ENCODE measurements around the gene HDAC6. TPM values are rescaled to one million over a fixed set of nuclear protein-coding genes. Genes with fewer than 3 reads are reported as not detected.

HDAC6 gene
- polyA plus RNA-seq, 1 donor (not counting 4 experiments of a cell fraction or from before 2014, with no cell fraction given): 21.9 TPM

GRCh38 chrX:48806081-48806480 is 4.2 kb downstream of the HDAC6 start:
- no peak for FAIRE-seq
- dilution Hi-C loops (cut with MboI; ENCODE audit: extremely low pct_ligation_motif_present, low sequenced_read_pairs): no loop called here

GRCh38 chrX:48813644-48814043 is 11.8 kb downstream of the HDAC6 start:
- H3K4me3 ChIP-seq (ENCODE audit: control insufficient read depth in 2 of 3, extremely low read depth in 1 of 3, insufficient read depth in 2 of 3, low read depth in 1 of 3, low read length in 3 of 3): no peak overlapping the region
- no peaks in the 10 kb centered on the region for H3K27me3 ChIP-seq (ENCODE audit: control insufficient read depth, extremely low read depth, insufficient read depth, low read length)
- H3K36me3 ChIP-seq (ENCODE audit: control insufficient read depth in 2 of 2, extremely low read depth in 1 of 2, insufficient read depth in 2 of 2, low read length in 2 of 2): peaks cover 0 to 5% of the 10 kb centered on the region in 2 experiments
- no peak for FAIRE-seq
- H3K9ac ChIP-seq (ENCODE audit: control insufficient read depth, extremely low read depth, insufficient read depth, low read length): no peak overlapping the region
- DNase-seq (ENCODE audit: low read depth, low spot score): no peak
- H3K79me2 ChIP-seq (ENCODE audit: control insufficient read depth, insufficient read depth, low read length): no peaks in the 10 kb centered on the region
- no peaks in the 10 kb centered on the region for H3K9me3 ChIP-seq (ENCODE audit: control insufficient read depth, low read depth, low read length)
- no peaks in the 10 kb centered on the region for H4K20me1 ChIP-seq (ENCODE audit: control insufficient read depth, extremely low read depth, insufficient read depth, low read length)
- no peak overlapping the region for H2AFZ ChIP-seq (ENCODE audit: control insufficient read depth, low read length)
- H3K4me2 ChIP-seq (ENCODE audit: control insufficient read depth, extremely low read depth, insufficient read depth, low read depth, low read length): no peak overlapping the region
- H3K27ac ChIP-seq (ENCODE audit: control insufficient read depth, insufficient read depth, low read length): no peak overlapping the region
- no peaks in the 10 kb centered on the region for H3K9me1 ChIP-seq (ENCODE audit: control insufficient read depth, extremely low read depth, insufficient read depth, low read length)
- no peaks in the 10 kb centered on the region for H3K4me1 ChIP-seq (ENCODE audit: control insufficient read depth, extremely low read depth, insufficient read depth, low read length)
- no peak for TF ChIP-seq EZH2 (IDR thresholded peaks at IDR 0.05; ENCODE audit: low read length)
- TF ChIP-seq, protein P1, sequence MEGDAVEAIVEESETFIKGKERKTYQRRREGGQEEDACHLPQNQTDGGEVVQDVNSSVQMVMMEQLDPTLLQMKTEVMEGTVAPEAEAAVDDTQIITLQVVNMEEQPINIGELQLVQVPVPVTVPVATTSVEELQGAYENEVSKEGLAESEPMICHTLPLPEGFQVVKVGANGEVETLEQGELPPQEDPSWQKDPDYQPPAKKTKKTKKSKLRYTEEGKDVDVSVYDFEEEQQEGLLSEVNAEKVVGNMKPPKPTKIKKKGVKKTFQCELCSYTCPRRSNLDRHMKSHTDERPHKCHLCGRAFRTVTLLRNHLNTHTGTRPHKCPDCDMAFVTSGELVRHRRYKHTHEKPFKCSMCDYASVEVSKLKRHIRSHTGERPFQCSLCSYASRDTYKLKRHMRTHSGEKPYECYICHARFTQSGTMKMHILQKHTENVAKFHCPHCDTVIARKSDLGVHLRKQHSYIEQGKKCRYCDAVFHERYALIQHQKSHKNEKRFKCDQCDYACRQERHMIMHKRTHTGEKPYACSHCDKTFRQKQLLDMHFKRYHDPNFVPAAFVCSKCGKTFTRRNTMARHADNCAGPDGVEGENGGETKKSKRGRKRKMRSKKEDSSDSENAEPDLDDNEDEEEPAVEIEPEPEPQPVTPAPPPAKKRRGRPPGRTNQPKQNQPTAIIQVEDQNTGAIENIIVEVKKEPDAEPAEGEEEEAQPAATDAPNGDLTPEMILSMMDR (optimal IDR thresholded peaks at IDR 0.05 in 1 of 3, IDR thresholded peaks at IDR 0.05 in 1 of 3, conservative IDR thresholded peaks at IDR 0.05 in 1 of 3; ENCODE audit: extremely low read depth in 1 of 3, insufficient read depth in 2 of 3, low read length in 3 of 3): no peak
- dilution Hi-C loops (cut with MboI; ENCODE audit: extremely low pct_ligation_motif_present, low sequenced_read_pairs): no loop called here

More at GRCh38 chrX:48806081-48806480, 4.2 kb downstream of the HDAC6 start:
- no peaks in the 10 kb centered on the region for H3K79me2 ChIP-seq (ENCODE audit: control insufficient read depth, insufficient read depth, low read length)
- H2AFZ ChIP-seq (ENCODE audit: control insufficient read depth, low read length): no peak overlapping the region
- peaks cover 0 to 1% of the 10 kb centered on the region in 2 experiments for H3K36me3 ChIP-seq (ENCODE audit: control insufficient read depth in 2 of 2, extremely low read depth in 1 of 2, insufficient read depth in 2 of 2, low read length in 2 of 2)
- peaks cover 4% of the 10 kb centered on the region for H3K4me1 ChIP-seq (ENCODE audit: control insufficient read depth, extremely low read depth, insufficient read depth, low read length)
- no peaks in the 10 kb centered on the region for H3K27me3 ChIP-seq (ENCODE audit: control insufficient read depth, extremely low read depth, insufficient read depth, low read length)
- H3K4me2 ChIP-seq (ENCODE audit: control insufficient read depth, extremely low read depth, insufficient read depth, low read depth, low read length): no peak overlapping the region
- no peak overlapping the region for H3K4me3 ChIP-seq (ENCODE audit: control insufficient read depth in 2 of 3, extremely low read depth in 1 of 3, insufficient read depth in 2 of 3, low read depth in 1 of 3, low read length in 3 of 3)
- no peaks in the 10 kb centered on the region for H4K20me1 ChIP-seq (ENCODE audit: control insufficient read depth, extremely low read depth, insufficient read depth, low read length)
- no peak for DNase-seq (ENCODE audit: low read depth, low spot score)
- H3K9ac ChIP-seq (ENCODE audit: control insufficient read depth, extremely low read depth, insufficient read depth, low read length): no peak overlapping the region
- no peaks in the 10 kb centered on the region for H3K9me3 ChIP-seq (ENCODE audit: control insufficient read depth, low read depth, low read length)
- no peak overlapping the region for H3K27ac ChIP-seq (ENCODE audit: control insufficient read depth, insufficient read depth, low read length)
- no peak for TF ChIP-seq EZH2 (IDR thresholded peaks at IDR 0.05; ENCODE audit: low read length)
- TF ChIP-seq, protein P1 (optimal IDR thresholded peaks at IDR 0.05 in 1 of 3, IDR thresholded peaks at IDR 0.05 in 1 of 3, conservative IDR thresholded peaks at IDR 0.05 in 1 of 3; ENCODE audit: extremely low read depth in 1 of 3, insufficient read depth in 2 of 3, low read length in 3 of 3): peak in 1 of 3 experiments; percentile 20
- no peaks in the 10 kb centered on the region for H3K9me1 ChIP-seq (ENCODE audit: control insufficient read depth, extremely low read depth, insufficient read depth, low read length)

Data from keratinocyte (primary cell).